ENCODE results near the gene GDI1. TPM values are rescaled to one million over a fixed set of nuclear protein-coding genes. Genes with fewer than 3 reads are reported as not detected.

Gene GDI1
- total and polyA plus RNA-seq, 2 experiments from 2014 or later, result 48.5 to 95.9 TPM

GRCh38 chrX:154486052-154486395, 49.1 kb downstream of the GDI1 start:
- H3K9me2 ChIP-seq (ENCODE audit: insufficient read depth), result no peaks in the 10 kb centered on the region
- H3K4me1 ChIP-seq (ENCODE audit: insufficient read depth), result no peaks in the 10 kb centered on the region
- H3K4me2 ChIP-seq, result peak overlapping the region; percentile 80
- TF ChIP-seq, protein P1, sequence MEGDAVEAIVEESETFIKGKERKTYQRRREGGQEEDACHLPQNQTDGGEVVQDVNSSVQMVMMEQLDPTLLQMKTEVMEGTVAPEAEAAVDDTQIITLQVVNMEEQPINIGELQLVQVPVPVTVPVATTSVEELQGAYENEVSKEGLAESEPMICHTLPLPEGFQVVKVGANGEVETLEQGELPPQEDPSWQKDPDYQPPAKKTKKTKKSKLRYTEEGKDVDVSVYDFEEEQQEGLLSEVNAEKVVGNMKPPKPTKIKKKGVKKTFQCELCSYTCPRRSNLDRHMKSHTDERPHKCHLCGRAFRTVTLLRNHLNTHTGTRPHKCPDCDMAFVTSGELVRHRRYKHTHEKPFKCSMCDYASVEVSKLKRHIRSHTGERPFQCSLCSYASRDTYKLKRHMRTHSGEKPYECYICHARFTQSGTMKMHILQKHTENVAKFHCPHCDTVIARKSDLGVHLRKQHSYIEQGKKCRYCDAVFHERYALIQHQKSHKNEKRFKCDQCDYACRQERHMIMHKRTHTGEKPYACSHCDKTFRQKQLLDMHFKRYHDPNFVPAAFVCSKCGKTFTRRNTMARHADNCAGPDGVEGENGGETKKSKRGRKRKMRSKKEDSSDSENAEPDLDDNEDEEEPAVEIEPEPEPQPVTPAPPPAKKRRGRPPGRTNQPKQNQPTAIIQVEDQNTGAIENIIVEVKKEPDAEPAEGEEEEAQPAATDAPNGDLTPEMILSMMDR (conservative IDR thresholded peaks at IDR 0.05; ENCODE audit: low read depth in 2 of 2), result no peak
- TF ChIP-seq ETS1 (IDR thresholded peaks at IDR 0.05) (no peak), CREB1 (CRISPR knock-in tag; IDR thresholded peaks at IDR 0.05; ENCODE audit: low read depth) (no peak), POLR2AphosphoS5 (IDR thresholded peaks at IDR 0.05; ENCODE audit: low read depth) (no peak), STAT1 (IDR thresholded peaks at IDR 0.05; ENCODE audit: unreplicated experiment) (no peak), JUNB (IDR thresholded peaks at IDR 0.05; ENCODE audit: unreplicated experiment) (no peak), EZH2phosphoT487 (IDR thresholded peaks at IDR 0.05; ENCODE audit: unreplicated experiment) (no peak), NANOG (IDR thresholded peaks at IDR 0.05; ENCODE audit: borderline replicate concordance) (no peak), EZH2 (IDR thresholded peaks at IDR 0.05; ENCODE audit: low read depth, unreplicated experiment) (no peak), ZNF114 (CRISPR knock-in tag; IDR thresholded peaks at IDR 0.05) (no peak), ZNF331 (CRISPR knock-in tag; IDR thresholded peaks at IDR 0.05; ENCODE audit: low read depth) (no peak), REST (IDR thresholded peaks at IDR 0.05; ENCODE audit: unreplicated experiment) (no peak)
- TF ChIP-seq, protein P2, sequence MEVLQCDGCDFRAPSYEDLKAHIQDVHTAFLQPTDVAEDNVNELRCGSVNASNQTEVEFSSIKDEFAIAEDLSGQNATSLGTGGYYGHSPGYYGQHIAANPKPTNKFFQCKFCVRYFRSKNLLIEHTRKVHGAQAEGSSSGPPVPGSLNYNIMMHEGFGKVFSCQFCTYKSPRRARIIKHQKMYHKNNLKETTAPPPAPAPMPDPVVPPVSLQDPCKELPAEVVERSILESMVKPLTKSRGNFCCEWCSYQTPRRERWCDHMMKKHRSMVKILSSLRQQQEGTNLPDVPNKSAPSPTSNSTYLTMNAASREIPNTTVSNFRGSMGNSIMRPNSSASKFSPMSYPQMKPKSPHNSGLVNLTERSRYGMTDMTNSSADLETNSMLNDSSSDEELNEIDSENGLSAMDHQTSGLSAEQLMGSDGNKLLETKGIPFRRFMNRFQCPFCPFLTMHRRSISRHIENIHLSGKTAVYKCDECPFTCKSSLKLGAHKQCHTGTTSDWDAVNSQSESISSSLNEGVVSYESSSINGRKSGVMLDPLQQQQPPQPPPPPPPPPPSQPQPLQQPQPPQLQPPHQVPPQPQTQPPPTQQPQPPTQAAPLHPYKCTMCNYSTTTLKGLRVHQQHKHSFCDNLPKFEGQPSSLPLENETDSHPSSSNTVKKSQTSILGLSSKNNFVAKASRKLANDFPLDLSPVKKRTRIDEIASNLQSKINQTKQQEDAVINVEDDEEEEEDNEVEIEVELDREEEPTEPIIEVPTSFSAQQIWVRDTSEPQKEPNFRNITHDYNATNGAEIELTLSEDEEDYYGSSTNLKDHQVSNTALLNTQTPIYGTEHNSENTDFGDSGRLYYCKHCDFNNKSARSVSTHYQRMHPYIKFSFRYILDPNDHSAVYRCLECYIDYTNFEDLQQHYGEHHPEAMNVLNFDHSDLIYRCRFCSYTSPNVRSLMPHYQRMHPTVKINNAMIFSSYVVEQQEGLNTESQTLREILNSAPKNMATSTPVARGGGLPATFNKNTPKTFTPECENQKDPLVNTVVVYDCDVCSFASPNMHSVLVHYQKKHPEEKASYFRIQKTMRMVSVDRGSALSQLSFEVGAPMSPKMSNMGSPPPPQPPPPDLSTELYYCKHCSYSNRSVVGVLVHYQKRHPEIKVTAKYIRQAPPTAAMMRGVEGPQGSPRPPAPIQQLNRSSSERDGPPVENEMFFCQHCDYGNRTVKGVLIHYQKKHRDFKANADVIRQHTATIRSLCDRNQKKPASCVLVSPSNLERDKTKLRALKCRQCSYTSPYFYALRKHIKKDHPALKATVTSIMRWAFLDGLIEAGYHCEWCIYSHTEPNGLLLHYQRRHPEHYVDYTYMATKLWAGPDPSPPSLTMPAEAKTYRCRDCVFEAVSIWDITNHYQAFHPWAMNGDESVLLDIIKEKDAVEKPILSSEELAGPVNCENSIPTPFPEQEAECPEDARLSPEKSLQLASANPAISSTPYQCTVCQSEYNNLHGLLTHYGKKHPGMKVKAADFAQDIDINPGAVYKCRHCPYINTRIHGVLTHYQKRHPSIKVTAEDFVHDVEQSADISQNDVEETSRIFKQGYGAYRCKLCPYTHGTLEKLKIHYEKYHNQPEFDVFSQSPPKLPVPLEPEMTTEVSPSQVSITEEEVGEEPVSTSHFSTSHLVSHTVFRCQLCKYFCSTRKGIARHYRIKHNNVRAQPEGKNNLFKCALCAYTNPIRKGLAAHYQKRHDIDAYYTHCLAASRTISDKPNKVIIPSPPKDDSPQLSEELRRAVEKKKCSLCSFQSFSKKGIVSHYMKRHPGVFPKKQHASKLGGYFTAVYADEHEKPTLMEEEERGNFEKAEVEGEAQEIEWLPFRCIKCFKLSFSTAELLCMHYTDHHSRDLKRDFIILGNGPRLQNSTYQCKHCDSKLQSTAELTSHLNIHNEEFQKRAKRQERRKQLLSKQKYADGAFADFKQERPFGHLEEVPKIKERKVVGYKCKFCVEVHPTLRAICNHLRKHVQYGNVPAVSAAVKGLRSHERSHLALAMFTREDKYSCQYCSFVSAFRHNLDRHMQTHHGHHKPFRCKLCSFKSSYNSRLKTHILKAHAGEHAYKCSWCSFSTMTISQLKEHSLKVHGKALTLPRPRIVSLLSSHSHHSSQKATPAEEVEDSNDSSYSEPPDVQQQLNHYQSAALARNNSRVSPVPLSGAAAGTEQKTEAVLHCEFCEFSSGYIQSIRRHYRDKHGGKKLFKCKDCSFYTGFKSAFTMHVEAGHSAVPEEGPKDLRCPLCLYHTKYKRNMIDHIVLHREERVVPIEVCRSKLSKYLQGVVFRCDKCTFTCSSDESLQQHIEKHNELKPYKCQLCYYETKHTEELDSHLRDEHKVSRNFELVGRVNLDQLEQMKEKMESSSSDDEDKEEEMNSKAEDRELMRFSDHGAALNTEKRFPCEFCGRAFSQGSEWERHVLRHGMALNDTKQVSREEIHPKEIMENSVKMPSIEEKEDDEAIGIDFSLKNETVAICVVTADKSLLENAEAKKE (CRISPR knock-in tag; IDR thresholded peaks at IDR 0.05), result no peak
- H3K27me3 ChIP-seq (ENCODE audit: insufficient read depth), result no peaks in the 10 kb centered on the region
- no peaks in the 10 kb centered on the region for H3K36me3 ChIP-seq (ENCODE audit: insufficient read depth)
- Mint-ChIP-seq H3K36me3 (ENCODE audit: low read depth) (peaks cover 5% of the 10 kb centered on the region; the same call in 2 of the 3 replicates), H3K4me1 (peaks cover 10% of the 10 kb centered on the region; the same call in 2 of the 3 replicates), H3K9me3 (no peaks in the 10 kb centered on the region), H3K27me3 (ENCODE audit: insufficient read depth, low read depth, poor library complexity) (peaks cover 15% of the 10 kb centered on the region), H3K27ac (no peak overlapping the region), H3K4me3 (no peak overlapping the region; the same call in 2 of the 3 replicates)
- ATAC-seq (no peak; the same call in 2 of the 3 replicates), DNase-seq (ENCODE audit: low spot score) (peak; percentile 7)
- H3F3A ChIP-seq (replicated peaks; ENCODE audit: low read depth), result no peaks in the 10 kb centered on the region
- H3K27ac ChIP-seq (ENCODE audit: low read depth), result no peak overlapping the region
- no peaks in the 10 kb centered on the region; the same call in 1 of the 2 replicates for H4K20me1 ChIP-seq (replicated peaks; ENCODE audit: insufficient read depth)
- H3K79me2 ChIP-seq (replicated peaks; ENCODE audit: insufficient read depth), result no peaks in the 10 kb centered on the region
- H3K4me3 ChIP-seq, result peak overlapping the region; percentile 56
- no peak overlapping the region for H2AFZ ChIP-seq
